ENCODE measurements around the gene CDH12.

GRCh38 chr5:22495016-22495720, 358.0 kb downstream of the CDH12 start:
- TF ChIP-seq GATA3 (IDR thresholded peaks at IDR 0.05; ENCODE audit: low read depth, low read length): no peak
- no peak for TF ChIP-seq GATA2 (IDR thresholded peaks at IDR 0.05; ENCODE audit: low read depth, low read length)

Measured in SH-SY5Y (cell line).